ENCODE results near the gene CCDC71L. TPM values are rescaled to one million over a fixed set of nuclear protein-coding genes. Genes with fewer than 3 reads are reported as not detected.

CCDC71L gene
- total and polyA plus RNA-seq, 2 of the 13 experiments (the other 11 are each of a cell fraction or from before 2014, with no cell fraction given): 0.02 TPM; not detected in 1

DNA sequence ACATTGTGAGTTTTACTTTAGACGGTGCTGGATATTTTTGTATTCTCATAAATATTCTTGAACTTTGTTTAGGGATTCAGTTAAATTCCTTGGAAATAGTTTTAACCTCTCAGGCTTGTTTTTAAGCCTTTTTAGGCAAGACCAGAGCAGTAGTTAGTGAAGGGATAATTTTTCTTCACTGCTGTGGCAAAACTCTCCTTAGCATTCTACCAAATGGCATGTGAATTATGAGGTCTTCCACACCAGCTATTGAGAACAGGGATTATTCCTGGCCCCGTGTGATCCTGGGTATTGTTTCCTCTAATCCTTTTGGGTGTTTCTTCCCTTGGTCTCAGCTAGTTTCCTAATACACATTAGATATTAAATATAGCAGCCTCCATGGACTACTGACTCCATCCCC lies 46.2 kb downstream of the CCDC71L start (continued):
- TF ChIP-seq ZNF34 (CRISPR knock-in tag; IDR thresholded peaks at IDR 0.05; ENCODE audit: borderline replicate concordance): no peak

DNA sequence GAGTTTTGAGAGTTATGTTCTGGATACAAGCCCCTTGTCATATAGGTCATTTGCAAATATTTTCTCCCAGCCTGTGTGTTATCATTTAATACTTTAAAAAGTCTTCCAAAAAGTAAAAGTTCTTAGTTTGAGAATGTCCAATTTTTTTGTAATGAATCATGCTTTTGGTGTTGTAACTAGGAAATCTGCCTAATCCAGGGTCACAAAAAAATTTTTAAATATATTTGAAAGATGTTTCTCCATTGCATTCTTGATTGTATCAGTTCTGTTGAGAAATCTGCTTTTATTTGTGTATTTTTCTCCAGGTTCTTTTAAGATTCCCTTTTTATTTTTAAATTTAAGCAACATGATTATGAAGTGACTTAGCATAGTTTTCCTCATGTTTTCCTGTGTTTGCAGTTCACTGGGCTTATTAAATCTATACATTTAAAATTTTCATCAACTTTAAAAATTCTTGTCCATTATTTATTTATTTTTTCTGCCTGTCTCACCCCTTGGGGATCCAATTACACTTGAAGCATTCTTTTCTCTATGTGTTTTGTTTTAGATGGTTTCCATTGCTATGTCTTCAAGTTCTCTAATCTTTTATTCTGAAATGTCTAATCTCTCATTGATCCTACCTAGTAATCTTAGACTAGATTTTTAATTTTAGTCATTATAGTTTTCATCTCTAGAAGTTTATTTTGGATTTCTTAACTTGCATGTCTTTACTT lies 47.0 kb downstream of the CCDC71L start:
- FAIRE-seq: no peak
- no peak for DNase-seq (ENCODE audit: low spot score)
- ChIA-PET CTCF (ENCODE audit: low intra/inter-chr PET ratio, low total read pairs) (no interaction called here), POLR2A (no interaction called here)
- Histone ChIP-seq H3K4me2 (ENCODE audit: low read depth, low read length) (no peak overlapping the region), H4K20me1 (ENCODE audit: insufficient read depth, low read length) (no peaks in the 10 kb centered on the region), H3K27me3 (ENCODE audit: control insufficient read depth in 1 of 2, insufficient read depth in 2 of 2, low read length in 2 of 2) (no peaks in the 10 kb centered on the region), H3K79me2 (ENCODE audit: insufficient read depth, low read length) (no peaks in the 10 kb centered on the region), H2AFZ (ENCODE audit: low read length) (no peak overlapping the region), H3K36me3 (replicated peaks in 1 of 2; ENCODE audit: control insufficient read depth in 1 of 2, insufficient read depth in 2 of 2, low read length in 2 of 2) (no peaks in the 10 kb centered on the region), H3K4me1 (ENCODE audit: insufficient read depth, low read length) (no peaks in the 10 kb centered on the region), H3K4me3 (replicated peaks in 1 of 3; ENCODE audit: insufficient read depth in 1 of 3, low read depth in 2 of 3, low read length in 3 of 3) (no peak overlapping the region), H3K9me3 (ENCODE audit: low read length) (0 out of 2 replicates have a peak, but pooled peaks cover 6% of the 10 kb centered on the region), H3K9ac (ENCODE audit: insufficient read depth, low read depth, low read length) (no peak overlapping the region), H3K27ac (ENCODE audit: extremely low read length, insufficient read depth, low read length) (no peak overlapping the region)
- in situ Hi-C loops (cut with HindIII; ENCODE audit: extremely low pct_ligation_motif_present, low pct_unique_long_range_greater_than_20kb): no loop called here
- ATAC-seq: no peak
- BruUV-seq (replicated peaks): no TSS peak
- TF ChIP-seq GTF3A (CRISPR knock-in tag; conservative IDR thresholded peaks at IDR 0.05): no peak
- TF ChIP-seq ZNF274 (CRISPR knock-in tag; IDR thresholded peaks at IDR 0.05): no peak
- TF ChIP-seq ATAD3A (CRISPR knock-in tag; IDR thresholded peaks at IDR 0.05): no peak
- intact Hi-C loops (cut with micrococcal nuclease; ENCODE audit: unreplicated experiment): no loop called here

DNA sequence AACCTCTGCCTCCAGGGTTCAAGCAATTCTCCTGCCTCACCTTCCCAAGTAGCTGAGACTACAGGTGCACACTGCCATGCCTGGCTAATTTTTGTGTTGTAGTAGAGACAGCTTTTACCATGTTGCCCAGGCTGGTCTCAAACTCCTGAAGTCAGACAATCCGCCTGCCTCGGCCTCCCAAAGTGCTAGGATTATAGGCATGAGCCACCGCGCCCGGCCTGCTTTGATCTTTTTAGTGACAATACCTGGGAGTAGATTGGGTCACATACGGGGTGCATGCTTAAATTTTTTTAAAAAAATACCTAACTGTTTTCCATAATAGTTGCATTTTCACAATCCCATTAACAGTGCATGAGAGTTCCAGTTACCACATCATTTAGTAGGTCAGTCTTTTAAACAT lies 47.7 kb downstream of the CCDC71L start:
- no peaks in the 10 kb centered on the region for H3K4me1 ChIP-seq (ENCODE audit: insufficient read depth, low read length)
- H3K36me3 ChIP-seq (replicated peaks in 1 of 2; ENCODE audit: control insufficient read depth in 1 of 2, insufficient read depth in 2 of 2, low read length in 2 of 2): no peaks in the 10 kb centered on the region
- intact Hi-C loops (cut with micrococcal nuclease; ENCODE audit: unreplicated experiment): no loop called here
- in situ Hi-C loops (cut with HindIII; ENCODE audit: extremely low pct_ligation_motif_present, low pct_unique_long_range_greater_than_20kb): no loop called here
- DNase-seq (ENCODE audit: low spot score): no peak
- no peak overlapping the region for H2AFZ ChIP-seq (ENCODE audit: low read length)
- no peak overlapping the region for H3K4me2 ChIP-seq (ENCODE audit: low read depth, low read length)
- CTCF ChIA-PET (ENCODE audit: low intra/inter-chr PET ratio, low total read pairs): no interaction called here
- 0 out of 2 replicates have a peak, but pooled peaks cover 6% of the 10 kb centered on the region for H3K9me3 ChIP-seq (ENCODE audit: low read length)
- BruUV-seq (replicated peaks): no TSS peak
- POLR2A ChIA-PET: no interaction called here
- no peak for ATAC-seq
- no peak overlapping the region for H3K27ac ChIP-seq (ENCODE audit: extremely low read length, insufficient read depth, low read length)
- H3K79me2 ChIP-seq (ENCODE audit: insufficient read depth, low read length): no peaks in the 10 kb centered on the region
- FAIRE-seq: no peak
- no peak overlapping the region for H3K9ac ChIP-seq (ENCODE audit: insufficient read depth, low read depth, low read length)
- H3K4me3 ChIP-seq (replicated peaks in 1 of 3; ENCODE audit: insufficient read depth in 1 of 3, low read depth in 2 of 3, low read length in 3 of 3): no peak overlapping the region
- no peaks in the 10 kb centered on the region for H3K27me3 ChIP-seq (ENCODE audit: control insufficient read depth in 1 of 2, insufficient read depth in 2 of 2, low read length in 2 of 2)
- H4K20me1 ChIP-seq (ENCODE audit: insufficient read depth, low read length): no peaks in the 10 kb centered on the region
- 44% methylated on average over 5 of the region's 6 CpGs for WGBS (ENCODE audit: low lambda C conversion rate)
- TF ChIP-seq SSRP1 (CRISPR knock-in tag; IDR thresholded peaks at IDR 0.05) (no peak), GATA4 (IDR thresholded peaks at IDR 0.05; ENCODE audit: borderline replicate concordance, low read depth) (no peak), HDAC2 (CRISPR knock-in tag; IDR thresholded peaks at IDR 0.05) (no peak), ZNF335 (CRISPR knock-in tag; IDR thresholded peaks at IDR 0.05) (no peak)
- TF ChIP-seq, protein P1, sequence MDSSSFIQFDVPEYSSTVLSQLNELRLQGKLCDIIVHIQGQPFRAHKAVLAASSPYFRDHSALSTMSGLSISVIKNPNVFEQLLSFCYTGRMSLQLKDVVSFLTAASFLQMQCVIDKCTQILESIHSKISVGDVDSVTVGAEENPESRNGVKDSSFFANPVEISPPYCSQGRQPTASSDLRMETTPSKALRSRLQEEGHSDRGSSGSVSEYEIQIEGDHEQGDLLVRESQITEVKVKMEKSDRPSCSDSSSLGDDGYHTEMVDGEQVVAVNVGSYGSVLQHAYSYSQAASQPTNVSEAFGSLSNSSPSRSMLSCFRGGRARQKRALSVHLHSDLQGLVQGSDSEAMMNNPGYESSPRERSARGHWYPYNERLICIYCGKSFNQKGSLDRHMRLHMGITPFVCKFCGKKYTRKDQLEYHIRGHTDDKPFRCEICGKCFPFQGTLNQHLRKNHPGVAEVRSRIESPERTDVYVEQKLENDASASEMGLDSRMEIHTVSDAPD (CRISPR knock-in tag; IDR thresholded peaks at IDR 0.05): no peak
- TF ChIP-seq, protein P2, sequence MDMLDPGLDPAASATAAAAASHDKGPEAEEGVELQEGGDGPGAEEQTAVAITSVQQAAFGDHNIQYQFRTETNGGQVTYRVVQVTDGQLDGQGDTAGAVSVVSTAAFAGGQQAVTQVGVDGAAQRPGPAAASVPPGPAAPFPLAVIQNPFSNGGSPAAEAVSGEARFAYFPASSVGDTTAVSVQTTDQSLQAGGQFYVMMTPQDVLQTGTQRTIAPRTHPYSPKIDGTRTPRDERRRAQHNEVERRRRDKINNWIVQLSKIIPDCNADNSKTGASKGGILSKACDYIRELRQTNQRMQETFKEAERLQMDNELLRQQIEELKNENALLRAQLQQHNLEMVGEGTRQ (IDR thresholded peaks at IDR 0.05; ENCODE audit: low read depth, low read length): no peak
- TF ChIP-seq, protein P2 (CRISPR knock-in tag; IDR thresholded peaks at IDR 0.05; ENCODE audit: borderline replicate concordance): no peak
- TF ChIP-seq, protein P3, sequence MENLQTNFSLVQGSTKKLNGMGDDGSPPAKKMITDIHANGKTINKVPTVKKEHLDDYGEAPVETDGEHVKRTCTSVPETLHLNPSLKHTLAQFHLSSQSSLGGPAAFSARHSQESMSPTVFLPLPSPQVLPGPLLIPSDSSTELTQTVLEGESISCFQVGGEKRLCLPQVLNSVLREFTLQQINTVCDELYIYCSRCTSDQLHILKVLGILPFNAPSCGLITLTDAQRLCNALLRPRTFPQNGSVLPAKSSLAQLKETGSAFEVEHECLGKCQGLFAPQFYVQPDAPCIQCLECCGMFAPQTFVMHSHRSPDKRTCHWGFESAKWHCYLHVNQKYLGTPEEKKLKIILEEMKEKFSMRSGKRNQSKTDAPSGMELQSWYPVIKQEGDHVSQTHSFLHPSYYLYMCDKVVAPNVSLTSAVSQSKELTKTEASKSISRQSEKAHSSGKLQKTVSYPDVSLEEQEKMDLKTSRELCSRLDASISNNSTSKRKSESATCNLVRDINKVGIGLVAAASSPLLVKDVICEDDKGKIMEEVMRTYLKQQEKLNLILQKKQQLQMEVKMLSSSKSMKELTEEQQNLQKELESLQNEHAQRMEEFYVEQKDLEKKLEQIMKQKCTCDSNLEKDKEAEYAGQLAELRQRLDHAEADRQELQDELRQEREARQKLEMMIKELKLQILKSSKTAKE (CRISPR knock-in tag; IDR thresholded peaks at IDR 0.05; ENCODE audit: borderline replicate concordance): no peak

Measured in HepG2 (cell line).